Ectodermal cell (in vitro differentiated cells): ENCODE measurements around the gene ING2.

Experiments used
- H3K27ac ChIP-seq: 2 replicates; pipeline ENCODE4 v1.7.0; 2013; ENCODE audit warnings: mild to moderate bottlenecking, low read depth, low read length; ENCODE audit not compliant: insufficient read depth, poor library complexity, severe bottlenecking
- H3K27me3 ChIP-seq: 2 replicates; pipeline ENCODE4 v1.7.0; 2013; ENCODE audit warnings: mild to moderate bottlenecking, low read length; ENCODE audit not compliant: insufficient read depth, control insufficient read depth, poor library complexity, severe bottlenecking
- H3K36me3 ChIP-seq: one replicate; pipeline ENCODE4 v1.7.0; 2013; ENCODE audit warnings: low read length; ENCODE audit not compliant: control insufficient read depth, insufficient read depth
- H3K4me1 ChIP-seq: one replicate; pipeline ENCODE4 v1.7.0; 2013; ENCODE audit warnings: low read length; ENCODE audit not compliant: control insufficient read depth, insufficient read depth
- H3K4me3 ChIP-seq: 2 replicates; pipeline ENCODE4 v1.7.0; 2013; ENCODE audit warnings: low read depth, low read length, control low read depth; ENCODE audit not compliant: insufficient read depth
- H3K9me3 ChIP-seq: 2 replicates; pipeline ENCODE4 v1.7.0; 2013; ENCODE audit warnings: mild to moderate bottlenecking, low read length, moderate library complexity; ENCODE audit not compliant: control insufficient read depth
- WGBS, 2 experiments: methylation state at CpG; one replicate each; pipeline ENCODE4 v1.1.7; 2013; ENCODE audit warnings: missing lambda C conversion rate in 2 of 2; 5-methylcytosine and 5-hydroxymethylcytosine counted together

ING2 gene

DNA sequence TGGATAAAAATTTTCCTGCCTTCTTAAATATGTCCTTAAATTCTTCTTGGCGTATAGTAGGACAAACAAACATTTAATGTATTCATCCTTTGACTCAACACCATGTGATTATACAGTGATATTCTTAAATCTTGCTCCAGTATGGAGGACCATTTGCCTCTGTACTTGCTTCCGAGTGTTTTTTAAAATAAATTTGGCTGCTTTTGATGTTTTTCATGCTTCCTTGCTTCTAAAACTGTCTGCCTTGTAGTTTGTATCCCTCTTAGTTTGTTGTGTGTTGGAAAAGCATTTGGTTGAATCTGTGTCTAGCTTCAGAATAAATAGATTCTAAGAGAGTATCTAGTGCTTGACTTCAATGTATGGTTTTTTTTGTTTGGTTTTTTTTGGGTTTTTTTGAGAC is 12.3 kb downstream of the ING2 start:
- Histone ChIP-seq H3K36me3 (peaks cover 7% of the 10 kb centered on the region), H3K9me3 (no peaks in the 10 kb centered on the region), H3K4me1 (no peaks in the 10 kb centered on the region), H3K27me3 (no peaks in the 10 kb centered on the region), H3K4me3 (no peak overlapping the region), H3K27ac (no peak overlapping the region)
- 96 to 97% methylated on average over 2 of the region's 2 CpGs for WGBS, 2 experiments

GRCh38 chr4:183517781-183518180 is 12.9 kb downstream of the ING2 start:
- peaks cover 1% of the 10 kb centered on the region for H3K36me3 ChIP-seq
- no peaks in the 10 kb centered on the region for H3K27me3 ChIP-seq
- H3K4me1 ChIP-seq: no peaks in the 10 kb centered on the region
- H3K9me3 ChIP-seq: no peaks in the 10 kb centered on the region
- no peak overlapping the region for H3K4me3 ChIP-seq
- H3K27ac ChIP-seq: no peak overlapping the region
- WGBS, 2 experiments: 91 to 97% methylated on average over 3 of the region's 3 CpGs

DNA sequence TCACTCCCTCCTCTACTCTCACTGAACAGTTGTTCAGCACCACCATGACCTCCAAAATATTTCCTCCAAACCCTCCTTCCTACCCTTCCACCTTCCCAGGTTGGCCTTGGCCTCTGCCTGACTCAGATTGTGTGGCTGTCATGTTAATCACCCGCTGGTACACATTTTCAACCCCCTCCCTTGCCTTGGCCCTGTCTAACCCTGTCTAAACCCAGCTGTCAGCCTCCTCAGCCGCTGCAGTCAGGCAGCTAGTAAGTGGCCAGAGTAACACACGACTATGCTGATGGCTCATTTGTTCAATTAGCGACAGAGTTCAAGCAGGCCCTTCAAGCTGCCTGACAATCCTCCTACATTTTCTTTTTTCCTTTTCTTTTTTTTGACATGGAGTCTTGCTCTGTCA is 18.0 kb downstream of the ING2 start:
- Histone ChIP-seq H3K36me3 (no peaks in the 10 kb centered on the region), H3K27me3 (no peaks in the 10 kb centered on the region), H3K4me1 (no peaks in the 10 kb centered on the region), H3K4me3 (no peak overlapping the region), H3K9me3 (no peaks in the 10 kb centered on the region), H3K27ac (no peak overlapping the region)
- WGBS, 2 experiments: 72 to 76% methylated on average over 4 of the region's 4 CpGs

DNA sequence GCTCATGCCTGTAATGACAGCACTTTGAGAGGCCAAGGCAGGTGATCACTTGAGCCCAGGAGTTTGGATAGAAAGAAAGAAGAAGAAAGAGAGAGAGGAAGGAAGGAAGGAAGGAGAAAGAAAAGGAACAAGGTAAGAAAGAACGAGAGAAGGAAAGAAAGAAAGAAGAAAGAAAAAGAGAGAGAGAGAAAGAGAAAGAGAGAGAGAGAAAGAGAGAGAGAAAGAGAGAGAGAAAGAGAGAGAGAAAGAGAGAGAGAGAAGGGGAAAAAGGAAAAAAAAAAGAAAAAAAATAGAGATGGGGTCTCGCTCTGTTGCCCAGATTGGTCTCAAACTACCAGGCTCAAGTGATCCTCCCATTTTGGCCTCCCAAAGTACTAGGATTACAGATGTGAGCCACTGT is 22.5 kb downstream of the ING2 start:
- Histone ChIP-seq H3K27ac (no peak overlapping the region), H3K36me3 (no peaks in the 10 kb centered on the region), H3K4me1 (no peaks in the 10 kb centered on the region), H3K4me3 (no peak overlapping the region), H3K9me3 (no peaks in the 10 kb centered on the region), H3K27me3 (no peaks in the 10 kb centered on the region)
- 47 to 48% methylated on average over 2 of the region's 2 CpGs for WGBS, 2 experiments

DNA sequence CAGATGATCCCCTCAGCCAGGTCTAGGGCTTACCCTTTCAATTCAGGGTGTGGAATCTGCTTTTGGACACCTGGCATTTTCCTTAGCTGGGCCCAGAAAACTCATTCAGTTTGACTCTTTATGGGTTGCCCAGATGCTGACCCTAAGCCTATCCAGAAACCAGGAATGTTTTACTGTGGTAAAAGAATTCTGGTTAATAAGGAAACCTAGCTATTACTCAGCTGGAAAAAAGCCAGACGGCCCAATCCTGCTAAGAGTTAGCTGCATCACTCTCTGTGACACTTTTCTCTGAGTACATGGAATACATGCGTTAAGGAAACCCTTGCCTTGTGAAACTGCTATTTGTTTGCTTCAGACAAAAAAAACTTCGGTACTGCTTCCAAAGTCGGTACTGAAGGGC is 28.0 kb downstream of the ING2 start:
- Histone ChIP-seq H3K27ac (no peak overlapping the region), H3K9me3 (no peaks in the 10 kb centered on the region), H3K36me3 (no peaks in the 10 kb centered on the region), H3K4me3 (no peak overlapping the region), H3K27me3 (no peaks in the 10 kb centered on the region), H3K4me1 (no peaks in the 10 kb centered on the region)
- 88 to 93% methylated on average over 4 of the region's 4 CpGs for WGBS, 2 experiments

DNA sequence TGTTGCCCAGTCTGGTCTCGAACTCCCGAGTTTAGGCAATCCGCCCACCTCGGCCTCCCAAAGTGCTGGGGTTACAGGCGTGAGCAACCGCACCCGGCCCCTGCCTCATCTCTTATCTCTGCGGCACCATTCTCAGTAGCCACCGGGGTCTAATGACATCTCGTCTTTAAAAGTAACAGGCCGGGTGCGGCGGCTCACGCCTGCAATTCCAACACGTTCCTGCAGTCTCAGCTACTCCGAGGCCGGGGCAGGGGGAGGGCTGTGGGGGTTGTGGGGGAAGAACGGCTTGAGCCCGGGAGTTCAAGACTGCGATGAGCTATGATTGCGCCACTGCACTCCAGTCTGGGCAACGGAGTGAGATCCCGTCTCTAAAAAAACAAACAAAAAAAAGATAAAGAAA is 28.8 kb downstream of the ING2 start:
- H3K4me3 ChIP-seq: no peak overlapping the region
- WGBS, 2 experiments: 88 to 90% methylated on average over 23 of the region's 23 CpGs
- H3K27ac ChIP-seq: no peak overlapping the region
- no peaks in the 10 kb centered on the region for H3K9me3 ChIP-seq
- no peaks in the 10 kb centered on the region for H3K27me3 ChIP-seq
- no peaks in the 10 kb centered on the region for H3K36me3 ChIP-seq
- no peaks in the 10 kb centered on the region for H3K4me1 ChIP-seq

DNA sequence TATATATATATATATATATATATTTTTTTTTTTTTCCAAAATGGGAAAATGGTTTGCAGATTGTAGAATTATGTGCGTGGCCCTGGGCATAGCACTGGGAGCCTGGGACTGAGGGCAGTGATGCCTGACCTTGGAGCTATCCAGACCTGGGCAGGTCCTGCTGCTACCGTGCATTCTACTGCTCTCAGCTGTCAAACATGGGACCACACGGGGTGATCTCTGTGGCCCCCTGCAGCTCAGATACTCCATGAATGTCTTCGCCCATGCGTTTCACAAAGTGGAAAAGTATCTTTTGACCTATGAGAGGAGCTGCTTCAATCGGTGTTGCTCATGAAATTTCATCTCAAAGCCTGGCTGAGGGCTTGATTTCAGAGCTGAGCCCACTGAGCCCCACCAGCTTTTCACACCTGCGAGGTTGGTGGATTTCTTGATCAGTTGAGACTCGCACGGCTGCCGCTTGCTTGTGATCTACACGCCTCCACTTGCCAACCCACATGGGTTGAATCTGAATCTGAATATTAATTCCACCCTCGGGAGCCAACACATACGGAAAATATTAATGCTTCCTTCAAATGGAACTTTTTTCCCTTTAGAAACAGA is 35.7 kb downstream of the ING2 start:
- no peaks in the 10 kb centered on the region for H3K27me3 ChIP-seq
- H3K27ac ChIP-seq: no peak overlapping the region
- H3K36me3 ChIP-seq: no peaks in the 10 kb centered on the region
- 83 to 85% methylated on average over 13 of the region's 13 CpGs for WGBS, 2 experiments
- no peak overlapping the region for H3K4me3 ChIP-seq
- H3K4me1 ChIP-seq: peaks cover 14% of the 10 kb centered on the region
- H3K9me3 ChIP-seq: no peaks in the 10 kb centered on the region

DNA sequence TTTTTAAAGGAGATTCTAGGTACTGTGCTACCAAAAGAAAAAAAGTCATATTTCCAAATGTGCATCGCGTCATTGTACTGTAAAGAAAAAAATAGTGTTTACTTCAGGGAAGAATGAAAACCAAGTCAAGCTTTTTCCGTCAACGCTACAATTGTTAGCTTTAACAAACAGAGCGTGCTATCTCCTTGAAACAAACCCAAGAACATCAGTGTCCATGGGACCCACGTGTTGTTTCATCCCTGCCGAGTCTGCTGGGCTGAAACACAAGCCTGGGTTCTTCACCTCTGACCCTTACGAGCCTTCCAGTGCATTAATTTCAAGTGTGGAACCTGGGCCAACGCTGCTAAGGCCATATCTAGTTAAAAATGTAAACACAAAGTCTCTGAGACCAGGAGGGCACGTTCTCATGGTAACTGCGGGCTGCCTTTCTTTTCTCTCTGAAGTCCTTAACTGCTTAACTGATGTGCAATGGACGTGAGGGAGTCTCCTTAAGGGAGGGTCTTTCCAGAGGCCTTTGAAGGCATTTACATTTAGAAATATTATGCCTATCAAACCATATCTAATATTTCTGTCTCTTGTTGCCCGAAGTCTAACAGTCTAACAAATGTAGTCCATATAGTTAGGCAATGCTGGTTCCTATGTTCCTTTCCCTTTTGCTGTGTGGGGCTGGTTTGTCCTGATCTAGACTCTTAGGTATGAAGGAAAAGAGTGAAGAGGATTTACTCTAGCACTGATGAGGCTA is 36.3 kb downstream of the ING2 start:
- no peak overlapping the region for H3K27ac ChIP-seq
- H3K4me3 ChIP-seq: no peak overlapping the region
- H3K9me3 ChIP-seq: no peaks in the 10 kb centered on the region
- no peaks in the 10 kb centered on the region for H3K36me3 ChIP-seq
- peaks cover 14% of the 10 kb centered on the region for H3K4me1 ChIP-seq
- no peaks in the 10 kb centered on the region for H3K27me3 ChIP-seq
- WGBS, 2 experiments: 80 to 84% methylated on average over 11 to 13 of the region's 13 CpGs

GRCh38 chr4:183541752-183542040 is 36.8 kb downstream of the ING2 start:
- Histone ChIP-seq H3K4me3 (no peak overlapping the region), H3K27me3 (no peaks in the 10 kb centered on the region), H3K36me3 (no peaks in the 10 kb centered on the region), H3K27ac (no peak overlapping the region), H3K4me1 (peaks cover 14% of the 10 kb centered on the region), H3K9me3 (no peaks in the 10 kb centered on the region)
- 27 to 30% methylated on average over 3 of the region's 3 CpGs for WGBS, 2 experiments

DNA sequence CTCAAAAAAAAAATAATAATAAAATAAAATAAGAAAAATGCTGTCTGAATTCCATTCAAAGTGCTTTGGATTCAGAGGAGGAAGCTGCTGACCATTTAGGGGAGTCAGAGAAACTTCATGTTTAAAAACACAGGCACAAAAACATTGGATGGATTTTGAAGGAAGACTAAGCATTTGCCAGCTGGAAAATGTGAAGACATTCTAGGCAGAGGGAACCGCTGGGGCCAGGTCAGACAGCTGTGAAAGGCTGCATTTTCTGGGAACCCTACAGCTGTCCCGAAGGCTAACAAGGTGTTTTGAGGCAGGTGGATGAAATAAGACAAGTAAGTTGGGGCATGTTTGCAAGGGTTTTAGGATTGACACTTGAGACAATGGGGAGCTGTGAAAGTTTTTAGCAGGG is 38.6 kb downstream of the ING2 start:
- Histone ChIP-seq H3K27me3 (no peaks in the 10 kb centered on the region), H3K9me3 (no peaks in the 10 kb centered on the region), H3K36me3 (no peaks in the 10 kb centered on the region), H3K27ac (no peak overlapping the region), H3K4me3 (no peak overlapping the region), H3K4me1 (peaks cover 14% of the 10 kb centered on the region)
- WGBS, 2 experiments: 92 to 94% methylated on average over 2 of the region's 2 CpGs
